SU-DHL-6 (cell line): Measurements from ENCODE around the gene NAPA.

Source experiments
- H2AFZ ChIP-seq: fragments of 200-600 bp; sonication (generic); 2 replicates; pipeline ENCODE4 v1.6.1; 2014; ENCODE audit warnings: low read depth, mild to moderate bottlenecking, moderate library complexity, mixed read lengths, antibody characterized with exemption, low read length; ENCODE audit not compliant: severe bottlenecking
- H3F3A ChIP-seq: fragments of 200-600 bp; shearing (Covaris generic); 2 replicates; pipeline ENCODE4 v1.6.0; 2016; ENCODE audit warnings: antibody characterized with exemption, mild to moderate bottlenecking; ENCODE audit not compliant: insufficient read depth
- H3K27ac ChIP-seq: fragments of 200-600 bp; sonication (generic); 2 replicates; pipeline ENCODE4 v1.5.1; 2016; ENCODE audit warnings: low read depth, mild to moderate bottlenecking, low read length, moderate library complexity, mixed read lengths
- H3K27me3 ChIP-seq: fragments of 200-600 bp; sonication (generic), shearing (Covaris generic); 2 replicates; pipeline ENCODE4 v1.6.0; 2014; ENCODE audit warnings: mild to moderate bottlenecking, low read length
- H3K36me3 ChIP-seq: fragments of 200-600 bp; sonication (generic); 2 replicates; pipeline ENCODE4 v1.6.1; 2014; ENCODE audit warnings: mild to moderate bottlenecking, low read length, mixed read lengths
- H3K4me2 ChIP-seq: fragments of 300-600, 200-600 bp; shearing (Covaris generic), sonication (generic); 2 replicates; pipeline ENCODE4 v1.6.0; 2014; ENCODE audit warnings: low read length, low read depth, mild to moderate bottlenecking; ENCODE audit not compliant: poor library complexity, severe bottlenecking
- H3K4me3 ChIP-seq: fragments of 200-600 bp; sonication (generic); 2 replicates; pipeline ENCODE4 v1.5.1; 2014; ENCODE audit warnings: antibody characterized with exemption, low read length, mild to moderate bottlenecking, mixed read lengths; ENCODE audit not compliant: insufficient read depth, poor library complexity, severe bottlenecking
- H3K79me2 ChIP-seq: fragments of 200-600 bp; sonication (generic); 2 replicates; pipeline ENCODE4 v1.6.1; 2014; ENCODE audit warnings: mild to moderate bottlenecking, low read length, moderate library complexity; ENCODE audit not compliant: insufficient read depth
- H3K9ac ChIP-seq: fragments of 200-600 bp; sonication (generic); 2 replicates; pipeline ENCODE4 v1.7.0; 2014; ENCODE audit warnings: mild to moderate bottlenecking, low read length
- H3K9me2 ChIP-seq: fragments of 200-600 bp; sonication (generic); replicated peaks from 2 replicates; pipeline ENCODE4 v1.6.1; 2014; ENCODE audit warnings: low read length; ENCODE audit not compliant: insufficient read depth
- H3K9me3 ChIP-seq: fragments of 200-600 bp; sonication (generic); 2 replicates; pipeline ENCODE4 v1.6.1; 2014; ENCODE audit warnings: low read length, mixed read lengths; ENCODE audit not compliant: insufficient read depth
- H4K20me1 ChIP-seq: fragments of 200-600 bp; sonication (generic); 2 replicates; pipeline ENCODE4 v1.6.1; 2014; ENCODE audit warnings: low read depth, mild to moderate bottlenecking, antibody characterized with exemption, low read length, moderate library complexity, mixed read lengths
- EZH2phosphoT487 ChIP-seq: fragments of 200-600 bp; sonication (generic), shearing (Covaris generic); conservative IDR thresholded peaks from 2 replicates; pipeline ENCODE4 v1.6.1; 2018; ENCODE audit warnings: mild to moderate bottlenecking, antibody characterized with exemption, low read length, moderate library complexity, mixed read lengths
- TF ChIP-seq, protein P1 (sequence below): fragments of 200-600 bp; sonication (generic); IDR thresholded peaks from one replicate; pipeline ENCODE4 v1.5.1; 2017; ENCODE audit warnings: antibody characterized with exemption, mild to moderate bottlenecking, low read length, moderate library complexity; ENCODE audit not compliant: insufficient read depth, poor library complexity, severe bottlenecking

The NAPA gene

DNA sequence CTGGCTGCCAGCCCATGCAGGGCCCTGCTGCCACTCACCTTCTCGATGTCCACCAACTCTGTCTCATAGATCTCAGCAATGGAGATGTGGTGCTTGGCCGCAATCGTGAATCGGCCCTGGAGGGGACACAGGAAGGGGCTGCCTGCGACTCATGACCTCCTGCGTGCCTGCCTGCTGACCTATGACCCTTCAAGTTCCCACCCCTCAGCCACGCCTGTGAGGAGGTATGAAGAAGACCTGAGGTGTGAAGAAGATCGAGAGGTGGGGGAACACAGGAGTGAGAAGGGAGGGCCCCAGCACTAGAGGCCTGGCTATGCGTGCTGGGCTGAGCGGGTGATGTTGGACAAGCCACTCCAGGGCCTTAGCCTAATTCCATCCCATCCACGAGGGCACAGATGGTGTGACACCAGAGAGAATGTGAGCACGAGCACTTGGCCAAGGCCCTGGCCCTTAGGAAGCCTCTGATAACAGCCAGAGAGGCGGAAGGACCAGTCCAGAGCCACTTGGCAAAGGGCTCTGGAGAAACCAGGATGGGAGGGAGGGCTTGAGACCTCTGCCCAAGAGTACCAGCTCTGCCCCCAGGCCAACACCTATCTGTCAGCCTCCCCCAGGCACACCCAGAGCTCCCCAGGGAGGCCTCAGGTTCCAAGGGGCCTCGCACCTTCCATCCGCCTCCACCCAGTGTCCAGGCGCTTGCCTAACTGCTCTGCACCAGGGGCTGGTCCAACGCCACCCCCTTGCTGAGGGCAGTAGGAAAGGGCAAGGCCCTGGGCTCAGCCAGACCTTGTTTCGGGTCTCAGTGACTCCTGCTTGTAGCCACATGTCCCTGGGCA, 21.3 kb downstream of the NAPA start:
- TF ChIP-seq, protein P1, sequence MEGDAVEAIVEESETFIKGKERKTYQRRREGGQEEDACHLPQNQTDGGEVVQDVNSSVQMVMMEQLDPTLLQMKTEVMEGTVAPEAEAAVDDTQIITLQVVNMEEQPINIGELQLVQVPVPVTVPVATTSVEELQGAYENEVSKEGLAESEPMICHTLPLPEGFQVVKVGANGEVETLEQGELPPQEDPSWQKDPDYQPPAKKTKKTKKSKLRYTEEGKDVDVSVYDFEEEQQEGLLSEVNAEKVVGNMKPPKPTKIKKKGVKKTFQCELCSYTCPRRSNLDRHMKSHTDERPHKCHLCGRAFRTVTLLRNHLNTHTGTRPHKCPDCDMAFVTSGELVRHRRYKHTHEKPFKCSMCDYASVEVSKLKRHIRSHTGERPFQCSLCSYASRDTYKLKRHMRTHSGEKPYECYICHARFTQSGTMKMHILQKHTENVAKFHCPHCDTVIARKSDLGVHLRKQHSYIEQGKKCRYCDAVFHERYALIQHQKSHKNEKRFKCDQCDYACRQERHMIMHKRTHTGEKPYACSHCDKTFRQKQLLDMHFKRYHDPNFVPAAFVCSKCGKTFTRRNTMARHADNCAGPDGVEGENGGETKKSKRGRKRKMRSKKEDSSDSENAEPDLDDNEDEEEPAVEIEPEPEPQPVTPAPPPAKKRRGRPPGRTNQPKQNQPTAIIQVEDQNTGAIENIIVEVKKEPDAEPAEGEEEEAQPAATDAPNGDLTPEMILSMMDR, result no peak
- TF ChIP-seq EZH2phosphoT487, result no peak
- Histone ChIP-seq H3F3A (no peaks in the 10 kb centered on the region), H3K9ac (no peak overlapping the region), H3K27me3 (no peaks in the 10 kb centered on the region), H3K9me2 (no peaks in the 10 kb centered on the region), H4K20me1 (no peaks in the 10 kb centered on the region), H3K4me3 (no peak overlapping the region), H3K9me3 (no peaks in the 10 kb centered on the region), H3K4me2 (no peak overlapping the region), H3K36me3 (no peaks in the 10 kb centered on the region), H2AFZ (no peak overlapping the region), H3K79me2 (no peaks in the 10 kb centered on the region), H3K27ac (no peak overlapping the region)

DNA sequence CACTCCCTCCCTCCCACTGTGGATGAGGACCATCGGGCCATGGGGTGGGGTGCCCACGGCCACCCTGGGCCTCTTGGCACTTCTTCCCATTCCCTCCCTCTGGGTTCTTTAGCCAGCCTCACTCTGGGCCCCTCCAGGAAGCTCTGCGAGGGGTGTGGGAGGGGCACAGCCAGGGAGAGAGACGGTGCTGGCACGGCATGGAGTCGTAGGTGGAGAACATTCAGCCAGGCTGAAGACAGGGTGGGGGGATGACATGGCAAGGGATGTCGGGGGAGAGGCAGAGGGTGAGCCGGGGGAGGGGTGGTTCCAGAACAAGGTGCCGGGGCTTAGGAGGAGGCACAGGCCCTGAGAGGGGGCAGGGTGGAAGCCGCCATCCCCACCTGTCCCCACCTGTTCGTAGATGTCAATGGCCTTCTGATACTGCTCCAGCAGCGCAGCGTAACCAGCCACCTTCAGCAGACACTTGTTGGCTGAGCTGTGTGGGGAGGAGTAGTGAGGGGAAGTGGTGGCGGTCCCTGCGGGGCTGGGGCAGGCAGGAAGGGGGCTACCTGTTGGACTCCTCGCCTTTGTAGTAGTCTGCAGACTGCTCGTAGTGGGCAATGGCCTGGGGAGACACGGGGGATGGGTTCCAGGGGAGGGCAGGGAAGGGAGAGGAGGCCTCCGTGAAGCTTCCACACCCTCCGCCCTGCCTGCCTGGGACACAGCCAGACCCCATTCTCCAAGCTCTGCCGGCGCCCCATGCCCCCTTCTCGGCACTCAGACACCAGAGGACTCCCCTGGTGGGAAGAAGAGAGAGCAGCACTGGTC, 22.1 kb downstream of the NAPA start:
- Histone ChIP-seq H3K9me3 (no peaks in the 10 kb centered on the region), H3K27me3 (no peaks in the 10 kb centered on the region), H2AFZ (no peak overlapping the region), H3K4me3 (no peak overlapping the region), H4K20me1 (no peaks in the 10 kb centered on the region), H3K9ac (no peak overlapping the region), H3K9me2 (no peaks in the 10 kb centered on the region), H3F3A (no peaks in the 10 kb centered on the region), H3K27ac (no peak overlapping the region), H3K4me2 (no peak overlapping the region), H3K36me3 (no peaks in the 10 kb centered on the region), H3K79me2 (no peaks in the 10 kb centered on the region)
- TF ChIP-seq, protein P1, result no peak
- no peak for TF ChIP-seq EZH2phosphoT487

DNA sequence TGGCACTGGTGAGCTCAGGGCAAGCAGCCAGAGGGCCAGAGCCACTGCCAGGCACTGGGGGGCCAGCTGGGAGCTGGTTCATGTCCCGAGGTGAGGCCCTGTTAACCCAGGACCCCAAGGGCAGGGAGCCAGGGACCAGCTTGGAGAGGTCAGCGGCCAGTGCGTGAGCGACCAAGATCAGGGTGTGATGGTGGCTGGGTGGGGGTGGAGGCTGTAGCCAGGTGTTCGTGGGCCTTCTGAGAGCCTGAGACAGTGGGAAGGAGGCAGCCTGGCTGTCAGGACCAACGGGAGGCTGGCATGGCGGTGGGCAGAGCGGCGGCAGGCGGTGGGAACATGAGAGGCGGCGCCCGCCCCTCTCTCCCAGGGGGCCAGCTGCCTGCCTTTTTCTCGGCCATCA, 22.7 kb downstream of the NAPA start:
- H3K36me3 ChIP-seq, result no peaks in the 10 kb centered on the region
- H3K9me3 ChIP-seq, result no peaks in the 10 kb centered on the region
- H2AFZ ChIP-seq, result no peak overlapping the region
- no peak overlapping the region for H3K4me3 ChIP-seq
- H3K9me2 ChIP-seq, result no peaks in the 10 kb centered on the region
- no peaks in the 10 kb centered on the region for H4K20me1 ChIP-seq
- H3K27me3 ChIP-seq, result no peaks in the 10 kb centered on the region
- H3K27ac ChIP-seq, result no peak overlapping the region
- no peak overlapping the region for H3K9ac ChIP-seq
- no peak for TF ChIP-seq EZH2phosphoT487
- TF ChIP-seq, protein P1, result no peak
- no peaks in the 10 kb centered on the region for H3F3A ChIP-seq
- H3K79me2 ChIP-seq, result no peaks in the 10 kb centered on the region
- no peak overlapping the region for H3K4me2 ChIP-seq
